ENCODE data around the gene MAPK1.

GRCh38 chr22:21796231-21796630, 71.2 kb downstream of the MAPK1 start:
- TF ChIP-seq FOS (IDR thresholded peaks at IDR 0.05; ENCODE audit: borderline replicate concordance, insufficient read depth, low read length) (no peak), POLR2A (IDR thresholded peaks at IDR 0.05; ENCODE audit: low read depth, low read length) (no peak), CTCF (IDR thresholded peaks at IDR 0.05; ENCODE audit: extremely low read depth in 1 of 2, insufficient read depth in 1 of 2, low read depth in 1 of 2, low read length in 2 of 2) (no peak), MAX (IDR thresholded peaks at IDR 0.05; ENCODE audit: insufficient read depth, insufficient read length) (no peak), EZH2 (IDR thresholded peaks at IDR 0.05; ENCODE audit: borderline replicate concordance, low read depth, low read length, severe bottlenecking) (no peak), GATA2 (IDR thresholded peaks at IDR 0.05; ENCODE audit: insufficient read depth, insufficient read length, low read depth, low read length) (no peak), JUN (IDR thresholded peaks at IDR 0.05; ENCODE audit: borderline replicate concordance, insufficient read depth, insufficient read length, low read depth) (no peak), POLR2AphosphoS5 (IDR thresholded peaks at IDR 0.05; ENCODE audit: insufficient read depth, low read depth, low read length) (no peak)

Data from endothelial cell of umbilical vein (primary cell).